Ecto neural progenitor cell (in vitro differentiated cells): ENCODE results near the gene WDR64.
"Not testable (repeated sequence)": the region's sequence is repeated elsewhere in the genome, so short reads cannot be mapped to it uniquely, and the experiment has no call there.

ENCODE experiments used
- DNase-seq: peaks from one replicate; pipeline ENCODE4 v3.0.0-alpha.2; 2018; ENCODE audit warnings: low spot score

The WDR64 gene

GRCh38 chr1:241701483-241702295 is 49.6 kb downstream of the WDR64 start:
- DNase-seq = no peak

GRCh38 chr1:241702442-241703373 is 50.6 kb downstream of the WDR64 start:
- no peak for DNase-seq

- not testable (repeated sequence) for DNase-seq
These were observed 51.7 kb downstream of the WDR64 start for GRCh38 chr1:241703739-241704138.

GRCh38 chr1:241706257-241706656 is 54.2 kb downstream of the WDR64 start:
- no peak for DNase-seq

- DNase-seq = no peak
These were observed 54.9 kb downstream of the WDR64 start for GRCh38 chr1:241706967-241707366.

- DNase-seq = no peak
These were observed 55.4 kb downstream of the WDR64 start for GRCh38 chr1:241707442-241707841.

GRCh38 chr1:241711326-241711725 is 59.2 kb downstream of the WDR64 start:
- no peak for DNase-seq

GRCh38 chr1:241713316-241713715 is 61.2 kb downstream of the WDR64 start:
- DNase-seq = no peak

- DNase-seq = no peak
These were observed 62.5 kb downstream of the WDR64 start for GRCh38 chr1:241714321-241715218.

GRCh38 chr1:241715435-241715834 is 63.4 kb downstream of the WDR64 start:
- DNase-seq = no peak

GRCh38 chr1:241715956-241716355 is 63.9 kb downstream of the WDR64 start:
- DNase-seq = no peak

GRCh38 chr1:241716915-241717656 is 65.0 kb downstream of the WDR64 start:
- DNase-seq = no peak

GRCh38 chr1:241717975-241718374 is 65.9 kb downstream of the WDR64 start:
- no peak for DNase-seq

- DNase-seq = no peak
These were observed 68.9 kb downstream of the WDR64 start for GRCh38 chr1:241721011-241721410.

- DNase-seq = no peak
These were observed 70.9 kb downstream of the WDR64 start for GRCh38 chr1:241722947-241723346.

- DNase-seq = no peak
These were observed 72.8 kb downstream of the WDR64 start for GRCh38 chr1:241724741-241725356.

- no peak for DNase-seq
These were observed 78.0 kb downstream of the WDR64 start for GRCh38 chr1:241730031-241730430.

GRCh38 chr1:241733899-241734298 is 81.8 kb downstream of the WDR64 start:
- DNase-seq = no peak

GRCh38 chr1:241734533-241734932 is 82.5 kb downstream of the WDR64 start:
- DNase-seq = no peak

GRCh38 chr1:241735493-241735926 is 83.4 kb downstream of the WDR64 start:
- not testable (repeated sequence) for DNase-seq

GRCh38 chr1:241736387-241736786 is 84.3 kb downstream of the WDR64 start:
- no peak for DNase-seq
